ENCODE results near the gene ADAMTS13. TPM values are rescaled to one million over a fixed set of nuclear protein-coding genes. Genes with fewer than 3 reads are reported as not detected.
A peak's percentile ranks its signal among the peaks of the same experiment; 100 is the strongest.

The ADAMTS13 gene
- total and polyA plus RNA-seq, 8 donors: 1.5 to 18.9 (median 3.1) TPM

DNA sequence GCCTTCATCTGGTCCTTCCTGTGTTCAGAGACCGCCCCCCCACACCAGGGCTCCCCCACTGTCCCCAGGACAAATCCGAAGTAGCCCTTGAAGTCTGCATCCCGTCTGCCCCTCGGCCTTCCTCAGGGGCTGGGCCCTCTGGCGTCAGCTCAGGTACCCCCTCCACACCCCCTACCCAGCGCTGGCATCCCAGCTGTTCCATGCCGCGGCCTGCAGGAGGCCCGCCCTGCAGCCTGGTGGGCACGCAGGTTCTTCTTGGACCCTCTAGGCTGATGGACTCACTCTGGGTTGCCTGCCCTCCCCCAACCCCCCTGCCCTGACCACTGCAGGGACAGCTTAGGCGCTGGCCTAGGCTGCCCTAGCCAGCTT is 50.1 kb downstream of the ADAMTS13 start:
- FAIRE-seq (no peak), ATAC-seq (no peak), DNase-seq (peak in 2 of 6 donors; percentile 50 to 52)
- no peaks in the 10 kb centered on the region for H3K9me3 ChIP-seq
- H3K4me1 ChIP-seq: no peaks in the 10 kb centered on the region
- H3K4me3 ChIP-seq: no peak overlapping the region
- H3K36me3 ChIP-seq: peaks cover 0 to 8% (median 0%) of the 10 kb centered on the region in 3 donors
- no peak overlapping the region for H3K27ac ChIP-seq
- intact Hi-C loops (cut with DNase I): no loop called here
- no peaks in the 10 kb centered on the region for H3K27me3 ChIP-seq
- TF ChIP-seq, protein P1, sequence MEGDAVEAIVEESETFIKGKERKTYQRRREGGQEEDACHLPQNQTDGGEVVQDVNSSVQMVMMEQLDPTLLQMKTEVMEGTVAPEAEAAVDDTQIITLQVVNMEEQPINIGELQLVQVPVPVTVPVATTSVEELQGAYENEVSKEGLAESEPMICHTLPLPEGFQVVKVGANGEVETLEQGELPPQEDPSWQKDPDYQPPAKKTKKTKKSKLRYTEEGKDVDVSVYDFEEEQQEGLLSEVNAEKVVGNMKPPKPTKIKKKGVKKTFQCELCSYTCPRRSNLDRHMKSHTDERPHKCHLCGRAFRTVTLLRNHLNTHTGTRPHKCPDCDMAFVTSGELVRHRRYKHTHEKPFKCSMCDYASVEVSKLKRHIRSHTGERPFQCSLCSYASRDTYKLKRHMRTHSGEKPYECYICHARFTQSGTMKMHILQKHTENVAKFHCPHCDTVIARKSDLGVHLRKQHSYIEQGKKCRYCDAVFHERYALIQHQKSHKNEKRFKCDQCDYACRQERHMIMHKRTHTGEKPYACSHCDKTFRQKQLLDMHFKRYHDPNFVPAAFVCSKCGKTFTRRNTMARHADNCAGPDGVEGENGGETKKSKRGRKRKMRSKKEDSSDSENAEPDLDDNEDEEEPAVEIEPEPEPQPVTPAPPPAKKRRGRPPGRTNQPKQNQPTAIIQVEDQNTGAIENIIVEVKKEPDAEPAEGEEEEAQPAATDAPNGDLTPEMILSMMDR (IDR thresholded peaks at IDR 0.05): no peak
- 62 to 66% methylated on average over 11 of the region's 11 CpGs for WGBS, 2 donors

DNA sequence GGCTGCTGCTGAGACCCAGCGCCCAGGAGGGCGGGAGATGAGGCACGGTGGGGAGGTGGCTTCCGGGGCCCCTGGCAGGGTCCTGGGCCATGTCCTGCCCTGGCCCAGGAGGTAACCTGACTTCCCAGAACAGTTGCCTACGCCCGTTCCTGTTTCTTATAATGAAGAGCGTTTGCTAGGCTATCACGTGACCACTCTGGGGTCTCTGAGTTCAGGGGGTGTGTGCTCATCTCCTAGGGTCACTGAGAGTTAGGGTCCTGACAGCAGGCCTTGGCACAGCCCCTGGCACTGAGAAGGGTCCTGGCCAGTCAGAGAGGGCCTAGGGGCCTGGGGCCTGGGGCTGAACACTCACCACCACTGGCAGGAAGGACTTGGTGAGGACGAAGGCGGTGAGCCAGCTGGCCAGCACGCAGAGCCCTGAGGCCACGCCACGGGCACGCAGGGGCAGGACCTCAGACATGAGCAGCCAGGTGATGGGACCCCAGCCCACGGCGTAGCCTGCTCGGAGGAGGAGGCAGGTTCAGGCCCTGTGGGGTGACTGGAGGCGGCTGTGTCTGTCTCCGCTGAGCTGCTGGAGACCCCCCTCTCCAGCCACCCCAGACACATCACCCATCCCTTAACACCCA is 50.7 kb downstream of the ADAMTS13 start:
- no peak overlapping the region for H3K4me3 ChIP-seq
- intact Hi-C loops (cut with DNase I): no loop called here
- 62 to 66% methylated on average over 18 to 19 of the region's 19 CpGs for WGBS, 2 donors
- no peaks in the 10 kb centered on the region for H3K4me1 ChIP-seq
- H3K27me3 ChIP-seq: no peaks in the 10 kb centered on the region
- ATAC-seq: peak in 1 of 4 donors; percentile 3
- peaks cover 0 to 8% (median 0%) of the 10 kb centered on the region in 3 donors for H3K36me3 ChIP-seq
- no peak overlapping the region for H3K27ac ChIP-seq
- peak in 1 of 6 donors; percentile 75 for DNase-seq
- H3K9me3 ChIP-seq: no peaks in the 10 kb centered on the region
- TF ChIP-seq, protein P1 (IDR thresholded peaks at IDR 0.05): no peak
- no peak for FAIRE-seq

DNA sequence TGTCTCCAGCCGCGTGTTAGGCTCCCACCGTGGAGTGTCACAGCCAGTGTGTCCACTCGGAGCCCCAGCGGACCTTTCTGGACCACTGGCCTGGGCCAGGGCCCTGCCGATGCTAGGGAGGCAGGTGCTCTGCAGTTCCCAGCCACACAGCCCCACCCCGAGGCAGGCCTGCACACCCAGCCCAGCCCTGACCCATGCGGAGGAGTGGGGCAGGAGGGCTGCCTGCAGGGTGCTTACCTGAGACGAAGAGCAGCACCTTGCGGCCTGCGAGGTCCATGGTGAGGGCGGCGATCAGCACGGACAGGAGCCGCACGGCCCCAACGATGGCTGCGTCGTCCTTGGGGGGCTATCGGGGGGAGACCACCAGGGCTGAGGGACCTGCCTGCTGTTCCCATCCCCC is 51.6 kb downstream of the ADAMTS13 start:
- H3K27me3 ChIP-seq: no peaks in the 10 kb centered on the region
- intact Hi-C loops (cut with DNase I): no loop called here
- FAIRE-seq (no peak), DNase-seq (peak in 2 of 6 donors; percentile 54 to 71), ATAC-seq (no peak)
- H3K27ac ChIP-seq: no peak overlapping the region
- H3K9me3 ChIP-seq: no peaks in the 10 kb centered on the region
- H3K4me3 ChIP-seq: no peak overlapping the region
- peaks cover 0 to 7% (median 0%) of the 10 kb centered on the region in 3 donors for H3K4me1 ChIP-seq
- peaks cover 0 to 4% (median 0%) of the 10 kb centered on the region in 3 donors for H3K36me3 ChIP-seq
- TF ChIP-seq, protein P1 (IDR thresholded peaks at IDR 0.05): no peak
- WGBS, 2 donors: 77 to 86% methylated on average over 20 of the region's 20 CpGs

DNA sequence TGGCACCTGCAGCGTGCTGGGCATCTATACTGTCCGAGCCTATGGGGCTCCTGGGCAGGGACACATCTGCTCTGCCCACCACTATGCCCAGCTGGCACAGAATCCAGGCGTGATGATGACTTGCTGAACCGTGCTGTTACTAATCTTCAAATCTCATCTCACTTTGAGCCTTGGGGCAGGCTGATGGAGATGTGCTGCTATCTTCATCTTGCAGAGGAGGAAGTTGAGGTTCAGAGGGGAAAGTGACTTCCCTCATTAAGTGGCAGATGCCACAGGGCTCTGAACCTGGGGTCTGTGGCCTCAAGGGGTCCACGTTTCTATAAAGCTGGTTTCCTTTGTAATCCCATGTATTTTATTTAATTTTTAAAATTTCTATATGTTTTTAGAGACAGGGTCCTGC is 52.0 kb downstream of the ADAMTS13 start:
- no peak overlapping the region for H3K4me3 ChIP-seq
- TF ChIP-seq, protein P1 (IDR thresholded peaks at IDR 0.05): no peak
- no peaks in the 10 kb centered on the region for H3K36me3 ChIP-seq
- DNase-seq (no peak), FAIRE-seq (no peak), ATAC-seq (no peak)
- peaks cover 0 to 7% (median 0%) of the 10 kb centered on the region in 3 donors for H3K4me1 ChIP-seq
- intact Hi-C loops (cut with DNase I): no loop called here
- no peaks in the 10 kb centered on the region for H3K27me3 ChIP-seq
- no peaks in the 10 kb centered on the region for H3K9me3 ChIP-seq
- WGBS, 2 donors: 55 to 62% methylated on average over 5 of the region's 5 CpGs
- H3K27ac ChIP-seq: no peak overlapping the region

DNA sequence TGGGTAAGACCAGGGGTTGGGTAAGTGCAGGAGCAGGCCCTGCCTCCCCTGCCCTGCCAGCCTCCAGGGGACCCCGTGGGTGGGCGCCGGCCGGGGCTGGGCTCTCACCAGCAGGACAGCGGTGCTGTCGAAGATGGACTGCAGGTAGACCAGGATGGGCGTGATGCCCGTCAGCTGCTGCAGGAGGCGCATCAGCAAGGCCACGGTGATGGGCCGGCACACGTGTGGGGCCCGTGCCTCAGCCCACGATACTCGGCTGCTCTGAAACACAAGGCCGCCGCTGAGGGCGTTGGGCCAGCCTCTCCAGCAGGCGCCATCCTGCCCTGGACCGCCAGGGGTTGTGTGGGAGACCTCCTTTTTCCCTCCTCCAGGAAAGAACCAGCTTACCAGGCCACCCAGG is 52.7 kb downstream of the ADAMTS13 start:
- H3K4me1 ChIP-seq: peaks cover 0 to 12% (median 0%) of the 10 kb centered on the region in 3 donors
- ATAC-seq (no peak), DNase-seq (peak in 1 of 6 donors; percentile 59), FAIRE-seq (no peak)
- no peak overlapping the region for H3K4me3 ChIP-seq
- no peaks in the 10 kb centered on the region for H3K27me3 ChIP-seq
- H3K9me3 ChIP-seq: no peaks in the 10 kb centered on the region
- H3K36me3 ChIP-seq: no peaks in the 10 kb centered on the region
- TF ChIP-seq, protein P1 (IDR thresholded peaks at IDR 0.05): no peak
- 73 to 77% methylated on average over 20 of the region's 20 CpGs for WGBS, 2 donors
- H3K27ac ChIP-seq: no peak overlapping the region
- intact Hi-C loops (cut with DNase I): no loop called here

All from pancreas (tissue), 10 donors.